Dedifferentiated amniotic fluid mesenchymal stem cell (primary cell): ENCODE data around the gene C9orf72.
"Not testable (repeated sequence)": the region's sequence is repeated elsewhere in the genome, so short reads cannot be mapped to it uniquely, and the experiment has no call there.

Source experiments
- DNase-seq: peaks from one replicate; pipeline ENCODE4 v3.0.0-alpha.2; 2016; ENCODE audit errors: extremely low spot score

The C9orf72 gene

DNA sequence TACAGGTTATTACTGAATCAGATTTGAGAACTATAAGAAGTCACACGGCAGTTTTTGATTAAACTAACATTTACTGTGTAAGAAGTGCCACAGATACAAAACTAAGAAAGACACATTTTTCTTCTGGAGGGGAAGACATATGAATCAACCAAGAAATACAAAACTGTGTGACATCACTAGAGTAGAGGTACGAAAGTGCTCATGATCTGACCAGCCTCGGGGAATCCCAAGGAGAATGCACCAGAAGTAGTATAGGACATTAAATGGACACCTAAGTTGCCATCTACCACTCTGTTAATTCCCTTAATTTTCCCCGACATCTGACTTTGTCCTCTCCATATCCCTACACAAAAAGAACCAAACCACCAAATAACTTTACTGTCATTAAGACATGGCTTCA is 54.5 kb downstream of the C9orf72 start:
- no peak for DNase-seq

DNA sequence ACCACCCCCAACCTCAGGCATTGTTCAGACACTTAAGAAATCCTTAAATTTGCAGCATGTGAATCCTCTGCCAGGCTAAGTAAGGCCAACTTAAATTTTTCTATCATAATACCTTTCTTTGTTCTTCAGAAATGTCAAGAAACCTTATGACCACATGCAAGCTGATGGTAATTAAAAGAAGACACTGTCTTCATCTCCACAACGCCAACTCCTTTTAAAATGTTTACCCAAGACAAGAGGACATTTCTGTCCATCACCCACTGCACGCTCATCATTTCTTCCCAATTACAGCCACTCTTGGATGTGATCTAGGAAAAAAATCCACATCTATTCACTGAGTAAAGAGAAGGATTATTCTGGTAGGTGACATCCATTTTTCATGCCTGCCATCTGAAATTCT is 55.3 kb downstream of the C9orf72 start:
- DNase-seq = no peak

GRCh38 chr9:27514551-27514950 is 58.7 kb downstream of the C9orf72 start:
- DNase-seq = no peak

DNA sequence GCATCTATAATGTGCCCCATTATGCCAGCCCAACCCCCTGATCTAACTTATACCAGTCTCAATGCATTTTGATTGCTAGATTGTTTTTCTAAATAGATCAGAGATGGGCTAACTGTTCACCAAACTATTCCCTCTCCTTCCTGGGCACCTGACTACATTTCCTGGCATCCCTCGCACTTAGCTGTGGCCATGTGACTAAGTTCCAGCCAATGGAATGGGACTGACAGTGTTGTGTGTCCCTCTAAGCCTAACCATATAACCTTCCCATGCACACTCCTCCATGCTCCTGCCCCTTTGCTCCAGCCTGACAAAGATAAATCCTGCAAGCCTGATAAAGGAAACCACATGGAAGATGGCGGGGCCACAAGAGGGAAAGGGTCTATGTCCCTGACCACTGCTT is 61.5 kb downstream of the C9orf72 start:
- no peak for DNase-seq

GRCh38 chr9:27510780-27511179 is 62.5 kb downstream of the C9orf72 start:
- no peak for DNase-seq

- DNase-seq = no peak
Observed at GRCh38 chr9:27506981-27507380, 66.3 kb downstream of the C9orf72 start.

GRCh38 chr9:27505744-27506161 is 67.5 kb downstream of the C9orf72 start:
- DNase-seq = no peak

DNA sequence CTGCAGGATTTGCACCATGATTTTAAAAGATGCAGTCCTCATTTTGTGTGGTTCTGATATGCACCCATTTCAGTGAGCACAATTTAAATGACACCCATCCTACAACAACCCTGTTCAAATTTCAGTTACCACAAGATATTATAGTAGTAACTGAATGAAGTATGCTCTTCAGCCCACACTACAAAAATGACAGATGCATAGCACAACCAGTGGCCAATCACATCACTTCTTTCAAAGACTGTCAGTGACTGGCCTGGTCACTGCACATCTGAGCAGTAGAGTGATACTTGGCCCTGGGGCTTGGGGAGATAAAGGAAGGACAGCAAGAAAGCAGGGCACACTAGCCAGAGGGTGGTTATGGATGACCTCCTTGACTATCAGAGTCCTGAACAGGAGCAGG is 69.0 kb downstream of the C9orf72 start:
- DNase-seq = no peak

DNA sequence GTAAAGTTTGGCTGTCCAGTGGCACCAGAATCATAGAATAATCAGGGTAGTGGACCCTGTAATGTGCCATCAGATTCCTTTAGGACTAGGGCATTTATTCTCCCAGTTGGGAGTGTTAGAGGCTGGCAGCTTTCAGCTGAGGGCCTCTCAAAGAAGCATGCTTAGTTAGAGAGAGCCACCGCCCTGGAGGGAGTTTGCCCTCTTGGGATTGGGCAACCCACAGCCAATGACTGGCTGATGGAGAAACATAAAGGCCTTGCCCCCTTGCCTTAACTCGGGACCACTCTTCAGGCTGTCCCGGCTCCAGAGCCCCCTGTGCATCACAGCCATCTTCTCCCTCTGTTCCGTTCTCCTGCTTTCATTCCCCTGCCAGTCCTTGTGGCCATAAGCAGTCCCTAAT is 69.7 kb downstream of the C9orf72 start:
- DNase-seq = no peak

- DNase-seq = not testable (repeated sequence)
Observed at GRCh38 chr9:27500902-27501301, 72.4 kb downstream of the C9orf72 start.

DNA sequence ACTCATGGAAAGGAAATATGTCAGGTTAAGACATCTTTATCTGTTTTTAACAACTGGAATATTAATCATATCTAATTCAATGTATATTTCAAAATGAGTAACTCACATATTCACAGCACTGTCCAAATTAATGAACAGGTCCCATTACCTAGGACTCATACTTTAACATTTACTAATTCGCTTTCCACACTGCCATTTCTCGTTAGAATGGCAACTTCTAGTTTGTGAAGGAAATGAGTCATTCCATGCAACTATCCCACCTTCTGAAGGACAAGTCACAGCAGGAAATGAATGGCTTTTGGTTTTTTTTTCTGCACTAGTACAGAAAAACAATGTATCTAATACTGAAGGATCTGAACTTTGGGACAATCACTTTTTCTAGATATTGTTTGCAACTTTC is 73.8 kb downstream of the C9orf72 start:
- no peak for DNase-seq

DNA sequence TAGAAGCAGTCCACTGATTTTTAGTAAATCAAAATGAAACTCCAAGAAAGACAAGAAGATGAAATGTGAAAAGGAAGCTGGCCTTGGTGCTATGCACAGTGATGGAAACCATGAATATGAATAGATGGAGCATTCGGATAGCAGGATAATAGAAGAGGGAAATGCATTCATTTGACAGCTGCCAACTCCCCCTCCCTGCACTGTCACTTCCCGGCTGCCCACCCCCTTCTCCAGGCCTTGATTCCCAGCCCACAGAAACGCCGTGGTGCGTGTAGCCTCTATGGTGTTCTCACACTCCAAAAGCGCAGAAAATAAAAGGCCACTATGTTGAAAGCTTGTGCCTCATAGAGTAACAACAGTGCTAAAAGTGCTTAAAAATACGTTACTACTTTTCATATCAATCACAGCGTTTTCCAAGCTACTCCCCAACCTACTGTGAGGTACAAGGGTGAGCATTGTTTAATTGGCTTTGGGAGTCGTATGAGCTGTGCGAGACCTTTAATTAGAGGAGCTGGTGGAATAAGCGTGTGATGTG is 75.3 kb downstream of the C9orf72 start:
- DNase-seq = no peak
